T-helper 22 cell (primary cell): ENCODE results near the gene ABCC11.

Experiments
- DNase-seq: peaks from one replicate; pipeline ENCODE4 v3.0.0-alpha.2; 2020; ENCODE audit warnings: low read depth

The ABCC11 gene

DNA sequence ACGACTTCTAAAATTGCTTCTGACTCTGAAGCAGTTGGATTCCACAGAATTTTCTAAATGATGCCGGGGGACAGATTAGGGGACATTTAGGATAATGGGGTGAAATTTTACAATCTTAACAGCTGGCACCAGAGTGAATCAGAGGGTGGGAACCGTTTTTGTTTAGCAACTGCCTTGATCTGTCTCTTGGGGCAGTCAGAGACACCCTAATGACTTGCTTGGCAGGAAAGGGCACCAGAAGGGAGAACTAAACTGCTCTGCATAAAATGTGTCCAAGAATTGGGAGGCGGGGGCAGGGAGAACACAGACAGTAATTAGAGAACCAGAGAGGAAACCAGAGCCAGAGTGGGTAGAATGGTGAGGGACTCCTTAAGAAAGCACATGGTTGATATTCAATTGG, 85.4 kb downstream of the ABCC11 start:
- DNase-seq = no peak

DNA sequence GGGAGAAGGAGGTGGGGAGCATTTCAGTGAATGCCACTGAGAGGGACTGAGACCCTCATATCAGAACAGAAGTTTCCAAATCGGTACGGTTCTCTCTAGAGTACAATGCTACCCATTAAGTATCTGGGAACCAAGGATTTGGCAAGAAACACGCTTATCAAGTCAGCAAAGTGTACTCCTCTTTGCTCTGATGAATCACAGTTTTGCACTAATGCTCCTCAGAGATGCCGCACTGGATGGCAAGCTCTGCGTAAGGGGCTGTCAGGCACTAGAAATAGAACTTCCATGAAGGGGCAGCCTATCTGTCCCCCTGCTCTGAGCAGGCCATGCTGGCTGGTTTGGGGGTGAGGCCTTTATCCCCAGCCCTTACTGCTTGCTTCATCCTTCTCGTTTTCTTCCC, 86.8 kb downstream of the ABCC11 start:
- no peak for DNase-seq

DNA sequence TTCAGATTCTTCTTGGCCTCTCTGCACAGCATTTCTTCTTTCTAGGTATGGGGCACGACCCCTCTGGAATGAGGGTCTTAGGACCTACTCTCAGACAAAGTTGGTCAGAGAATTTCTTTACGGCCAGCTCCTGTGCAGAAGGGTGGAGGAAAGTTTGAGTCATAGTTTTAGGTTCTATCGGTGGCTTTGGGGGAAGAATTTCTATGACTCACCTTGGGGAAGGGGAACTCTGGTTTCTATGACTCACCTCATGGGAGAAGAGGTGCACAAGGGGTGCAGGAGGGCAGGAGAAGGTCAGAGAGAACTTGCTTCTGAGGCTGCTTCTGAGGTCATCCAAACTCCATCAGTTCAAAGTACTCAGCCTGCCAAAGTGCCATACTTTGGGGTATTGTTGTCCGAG, 89.0 kb downstream of the ABCC11 start:
- no peak for DNase-seq

DNA sequence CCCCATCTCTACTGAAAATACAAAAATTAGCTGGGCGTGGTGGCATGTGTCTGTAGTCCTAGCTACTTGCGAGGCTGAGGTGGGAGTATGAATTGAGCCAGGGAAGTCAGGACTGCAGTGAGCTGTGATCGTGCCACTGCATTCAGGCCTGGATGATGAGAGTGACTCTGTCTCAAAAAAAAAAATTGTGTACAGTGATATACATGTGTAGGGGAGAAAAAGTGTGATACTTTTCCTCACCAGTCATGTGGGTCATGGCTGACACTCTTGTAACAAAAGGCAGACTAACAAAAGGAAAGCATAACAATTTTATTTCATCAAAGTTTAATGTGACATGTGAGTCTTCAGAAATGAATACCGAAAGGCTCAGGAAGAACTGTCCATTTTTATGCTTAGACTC, 89.5 kb downstream of the ABCC11 start:
- DNase-seq = no peak

DNA sequence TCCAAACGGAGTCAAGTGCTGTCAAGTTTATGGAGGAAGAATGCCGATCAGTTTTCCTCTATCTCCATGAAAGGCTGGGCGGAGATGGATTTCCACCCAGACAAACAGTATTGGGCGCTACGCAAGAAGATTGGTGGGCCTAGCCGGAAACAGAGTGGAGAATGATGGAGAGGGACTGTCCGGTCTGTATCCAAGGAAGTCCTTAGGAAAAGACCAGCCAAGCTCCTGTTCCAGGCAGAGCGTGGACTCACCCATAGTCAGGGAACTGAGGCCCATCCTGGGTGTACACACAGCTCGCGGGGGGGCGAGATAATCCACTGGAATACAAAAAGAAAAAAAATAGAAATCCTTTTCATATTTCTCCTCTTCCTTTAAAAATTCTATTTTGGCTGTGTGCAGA, 90.0 kb downstream of the ABCC11 start:
- no peak for DNase-seq

DNA sequence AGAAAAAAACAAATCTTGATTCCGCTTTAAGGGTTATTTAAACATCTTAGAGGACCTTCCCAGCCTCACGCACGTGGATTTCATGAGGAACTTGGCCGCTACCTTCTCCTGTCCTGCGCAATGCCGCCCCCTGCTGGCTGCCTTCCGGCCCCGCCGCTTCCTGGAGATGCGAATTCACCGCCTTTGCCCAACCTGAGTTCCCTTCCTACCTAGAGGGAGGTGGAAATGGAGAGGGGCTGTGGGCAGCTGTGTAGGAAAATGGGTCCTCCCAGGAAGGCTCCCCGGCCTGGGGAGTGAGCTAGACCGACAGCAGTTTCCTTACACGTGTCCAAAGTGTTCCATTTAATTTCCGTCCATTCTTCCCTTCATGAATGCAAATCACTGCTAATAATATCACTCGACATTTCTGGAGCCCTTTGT, 90.5 kb downstream of the ABCC11 start:
- peak; percentile 32 for DNase-seq

DNA sequence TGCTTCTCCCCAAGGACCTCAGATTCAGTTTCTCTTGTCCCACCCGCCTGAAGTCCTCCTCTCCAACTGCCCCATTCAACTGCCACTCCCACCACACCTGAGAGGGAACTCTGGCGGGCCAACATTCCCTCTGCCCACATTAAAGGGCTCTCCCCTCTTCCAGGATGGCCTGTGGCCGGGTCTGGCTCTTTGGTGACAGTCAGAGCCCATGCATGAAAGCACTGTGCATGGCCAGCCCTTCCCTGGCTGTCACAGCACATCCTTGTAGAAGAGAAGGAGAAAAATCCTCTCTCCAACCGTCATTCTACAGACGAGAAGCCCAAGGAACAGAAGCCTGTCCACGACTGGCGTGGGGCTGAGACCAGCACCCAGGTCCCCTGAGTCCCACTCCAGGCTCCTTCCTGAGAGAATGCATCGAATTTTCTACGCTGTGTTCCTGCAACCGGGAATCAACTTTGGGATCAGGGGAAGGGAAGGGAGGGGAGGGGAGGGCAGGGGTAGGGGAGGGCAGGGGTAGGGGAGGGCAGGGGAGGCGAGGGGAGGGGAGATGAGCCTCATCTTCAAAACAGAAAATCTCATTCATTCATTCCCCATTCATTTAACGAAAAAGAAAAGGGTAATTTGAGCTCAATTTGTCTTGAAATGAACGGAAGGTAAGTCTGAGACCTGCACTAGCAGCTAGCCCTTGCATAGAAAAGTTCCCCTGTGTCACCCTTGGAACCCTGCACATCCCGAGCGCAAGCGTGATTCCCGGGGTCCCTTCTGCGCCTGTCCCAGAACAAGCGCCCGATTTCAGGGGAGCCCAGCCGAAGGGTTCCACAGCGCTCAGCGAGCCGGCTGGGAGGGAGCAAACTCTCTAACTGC, 91.2 kb downstream of the ABCC11 start, which contains the start of gene ABCC12:
ABCC12 (minus strand) TSS at position 68 of the 864 bp plus-strand sequence. CDS start 9,569 bp downstream, outside the sequence.
- DNase-seq = no peak

DNA sequence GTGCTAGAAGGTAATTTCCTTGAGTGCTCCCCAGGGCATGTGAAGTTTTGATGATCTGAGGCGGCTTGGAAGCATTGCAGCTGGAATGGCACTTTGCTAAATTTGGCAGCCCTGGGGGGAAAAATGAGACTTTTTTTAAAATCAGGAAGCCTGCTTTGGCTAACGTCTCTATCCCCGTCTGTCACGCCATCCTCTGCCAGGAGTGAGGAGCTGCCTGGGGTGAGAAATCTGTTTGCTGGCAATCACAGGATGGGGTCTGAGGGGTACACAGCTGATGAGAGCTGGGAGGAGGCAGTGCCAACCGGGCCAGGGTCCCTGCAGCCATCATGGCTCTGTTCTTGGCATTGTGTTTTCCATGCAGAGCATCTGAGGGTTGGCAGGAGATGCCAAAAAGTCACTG, 93.6 kb downstream of the ABCC11 start:
- no peak for DNase-seq

DNA sequence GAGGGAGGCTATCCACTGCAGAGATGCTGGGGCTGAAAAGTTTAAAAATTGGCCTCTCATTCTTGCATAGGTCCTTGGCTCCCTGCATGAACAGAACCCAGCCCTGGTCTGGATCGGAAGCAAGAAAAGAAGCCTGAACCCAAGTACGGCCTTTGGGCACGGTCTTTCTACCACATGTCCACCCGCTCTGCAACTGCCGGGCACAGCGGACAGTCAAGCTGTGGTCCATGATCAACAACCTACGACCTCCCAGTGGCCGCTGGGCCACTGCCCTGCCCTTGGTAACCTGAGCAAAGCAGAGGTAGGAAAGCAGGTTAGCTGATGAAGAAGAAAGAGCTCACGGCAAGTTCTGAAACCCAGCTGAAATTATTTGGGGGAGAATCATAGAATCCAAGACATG, 95.1 kb downstream of the ABCC11 start:
- no peak for DNase-seq

DNA sequence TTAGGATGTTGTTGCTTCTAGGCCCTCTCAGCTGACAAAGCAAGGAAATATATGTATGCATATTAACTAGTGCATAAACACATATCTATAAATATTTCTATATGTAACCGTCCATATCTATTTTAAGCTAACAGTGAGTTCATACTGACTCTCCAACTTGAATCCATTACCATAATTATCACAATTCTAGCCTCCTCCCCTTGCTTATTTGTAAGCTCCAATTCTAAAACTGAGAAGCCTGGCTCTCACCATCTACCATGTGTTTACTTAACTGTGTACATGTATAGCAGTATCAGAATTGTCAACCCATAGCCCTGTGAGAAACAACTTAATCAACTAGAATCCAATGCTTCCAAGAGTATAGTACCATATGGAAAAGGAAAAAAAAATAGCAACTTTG, 96.6 kb downstream of the ABCC11 start:
- DNase-seq = no peak

DNA sequence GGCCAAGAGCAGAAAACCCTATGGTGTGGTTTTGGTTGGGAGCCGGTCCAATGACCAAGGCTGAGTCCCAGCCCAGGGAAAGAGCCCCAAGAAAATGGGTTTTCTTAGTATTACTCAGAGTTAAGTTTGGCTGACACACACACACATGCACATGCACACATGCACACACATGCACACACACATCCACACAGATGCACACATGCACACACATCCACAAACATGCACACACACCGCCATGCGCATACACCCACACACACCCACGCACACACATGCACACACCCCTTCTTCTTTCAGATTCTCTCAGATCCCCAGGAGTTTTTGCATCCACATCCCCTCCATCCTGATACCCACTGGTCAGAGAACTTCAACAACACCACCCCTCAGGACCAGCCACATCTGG, 100.6 kb downstream of the ABCC11 start:
- DNase-seq = no peak

DNA sequence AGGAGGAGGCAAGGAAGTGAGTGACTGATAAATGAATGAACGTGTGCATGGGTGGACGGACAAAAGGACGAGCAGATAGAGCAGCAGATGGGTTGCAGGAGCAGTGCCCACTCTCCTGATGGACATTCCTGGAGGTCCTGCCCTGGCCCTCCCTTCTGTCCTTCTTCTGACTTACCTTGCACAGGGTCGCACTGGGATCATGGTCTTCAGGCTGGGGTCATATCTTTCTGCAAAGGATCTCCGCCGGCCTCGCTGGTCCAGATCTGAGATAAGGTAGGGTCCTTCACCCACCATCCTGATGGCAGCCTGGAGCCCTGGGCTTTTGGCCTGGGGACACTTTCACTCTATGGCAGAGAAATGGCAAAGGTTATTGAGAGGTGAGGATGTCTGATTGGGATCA, 101.2 kb downstream of the ABCC11 start:
- no peak for DNase-seq

DNA sequence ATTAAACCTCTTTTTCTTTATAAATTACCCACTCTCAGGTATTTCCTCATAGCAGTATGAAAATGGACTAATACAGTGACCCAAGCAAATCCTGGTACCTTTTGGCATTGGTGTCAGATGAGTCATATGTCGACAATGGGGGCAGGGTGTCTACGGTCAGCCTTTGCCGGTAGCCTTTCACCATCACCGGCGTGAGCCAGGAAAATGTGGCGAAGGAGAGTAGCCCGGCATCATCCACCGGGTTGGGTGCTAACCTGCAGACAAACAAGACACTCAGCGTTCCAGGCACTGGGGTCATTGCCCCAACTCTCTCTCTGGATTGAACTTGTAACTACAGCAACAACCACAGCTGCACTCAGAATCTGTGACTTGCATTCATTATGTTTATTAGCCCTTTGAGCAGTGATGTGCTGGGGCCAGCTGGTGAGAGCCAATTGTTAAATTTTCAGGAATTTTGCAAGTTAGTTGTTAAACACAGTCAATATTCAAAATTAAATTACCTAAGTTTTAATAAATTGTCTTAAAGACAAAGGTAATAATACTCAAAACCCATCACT, 103.4 kb downstream of the ABCC11 start:
- no peak for DNase-seq

DNA sequence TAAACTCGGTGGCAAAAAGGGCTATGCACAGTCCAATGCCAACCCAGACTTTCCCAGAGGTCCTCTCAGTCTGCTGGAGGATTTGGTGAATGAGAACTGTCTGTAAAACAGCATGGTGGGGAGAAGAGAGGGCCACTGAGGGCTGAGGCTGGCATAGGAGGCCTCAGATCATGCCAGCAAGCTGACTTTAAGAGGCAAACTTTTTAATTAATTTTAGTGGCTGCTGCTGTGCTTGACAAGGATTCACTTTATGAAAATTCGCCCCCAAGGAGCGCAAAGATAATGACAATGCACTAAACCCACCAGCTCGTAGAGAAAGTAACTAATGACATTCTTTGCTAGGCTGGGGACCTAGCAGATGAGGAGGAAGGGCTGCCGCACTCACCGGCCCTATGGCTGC, 106.5 kb downstream of the ABCC11 start:
- DNase-seq = no peak

DNA sequence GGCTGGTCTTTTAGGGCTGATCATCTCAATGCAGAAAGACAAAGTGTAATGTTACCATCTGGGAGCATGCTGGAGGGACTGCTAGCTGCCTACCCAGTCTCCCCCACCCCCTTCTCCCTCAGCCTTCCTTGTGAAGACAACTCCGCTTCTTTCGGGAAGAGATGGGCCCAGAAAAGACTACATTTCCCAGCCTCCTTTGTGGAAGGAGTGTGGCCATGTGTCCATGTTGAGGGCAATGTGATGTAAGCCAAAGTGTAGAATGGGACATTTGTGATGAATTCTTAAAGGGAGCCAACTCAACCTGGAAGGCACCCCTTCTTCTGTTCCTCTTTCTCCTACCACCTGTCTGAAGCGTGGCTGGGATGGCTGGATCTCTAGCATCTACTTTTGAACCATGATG, 107.8 kb downstream of the ABCC11 start:
- DNase-seq = no peak

DNA sequence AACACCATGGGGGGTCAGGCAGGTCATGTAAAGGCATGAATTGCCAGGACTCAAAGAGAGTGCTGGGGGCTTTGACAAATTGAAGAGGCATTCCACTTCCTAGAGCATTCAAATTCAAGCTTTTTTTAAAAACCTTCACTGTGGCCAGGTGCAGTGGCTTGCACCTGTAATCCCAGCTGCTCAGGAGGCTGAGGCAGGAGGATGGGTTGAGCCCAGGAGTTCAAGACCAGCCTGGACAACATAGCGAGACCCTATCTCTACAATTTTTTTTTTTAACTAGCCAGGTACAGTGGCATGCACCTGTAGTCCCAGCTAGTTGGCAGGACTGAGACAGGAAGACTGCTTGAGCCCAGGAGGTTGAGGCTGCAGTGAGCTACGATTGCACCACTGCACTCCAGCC, 108.8 kb downstream of the ABCC11 start:
- no peak for DNase-seq

DNA sequence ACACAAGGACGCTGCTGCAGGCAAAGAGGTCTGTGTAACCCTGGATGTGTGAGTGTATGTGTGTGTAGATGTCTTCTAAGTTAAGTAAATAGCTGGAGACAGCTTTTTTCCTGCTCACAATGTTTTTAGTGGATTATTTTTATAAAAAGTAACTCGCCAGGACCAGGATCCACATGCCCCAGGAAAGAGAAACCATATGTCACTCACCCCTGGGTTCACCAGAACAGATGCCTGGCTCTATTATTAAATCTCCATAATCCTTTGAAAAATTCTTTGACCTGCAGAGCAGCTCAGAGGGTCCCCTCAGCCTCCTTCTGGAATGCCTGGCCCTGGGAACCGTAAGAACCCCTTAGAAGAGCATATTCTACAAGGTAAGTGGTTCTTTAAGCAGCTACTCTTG, 109.5 kb downstream of the ABCC11 start:
- no peak for DNase-seq

DNA sequence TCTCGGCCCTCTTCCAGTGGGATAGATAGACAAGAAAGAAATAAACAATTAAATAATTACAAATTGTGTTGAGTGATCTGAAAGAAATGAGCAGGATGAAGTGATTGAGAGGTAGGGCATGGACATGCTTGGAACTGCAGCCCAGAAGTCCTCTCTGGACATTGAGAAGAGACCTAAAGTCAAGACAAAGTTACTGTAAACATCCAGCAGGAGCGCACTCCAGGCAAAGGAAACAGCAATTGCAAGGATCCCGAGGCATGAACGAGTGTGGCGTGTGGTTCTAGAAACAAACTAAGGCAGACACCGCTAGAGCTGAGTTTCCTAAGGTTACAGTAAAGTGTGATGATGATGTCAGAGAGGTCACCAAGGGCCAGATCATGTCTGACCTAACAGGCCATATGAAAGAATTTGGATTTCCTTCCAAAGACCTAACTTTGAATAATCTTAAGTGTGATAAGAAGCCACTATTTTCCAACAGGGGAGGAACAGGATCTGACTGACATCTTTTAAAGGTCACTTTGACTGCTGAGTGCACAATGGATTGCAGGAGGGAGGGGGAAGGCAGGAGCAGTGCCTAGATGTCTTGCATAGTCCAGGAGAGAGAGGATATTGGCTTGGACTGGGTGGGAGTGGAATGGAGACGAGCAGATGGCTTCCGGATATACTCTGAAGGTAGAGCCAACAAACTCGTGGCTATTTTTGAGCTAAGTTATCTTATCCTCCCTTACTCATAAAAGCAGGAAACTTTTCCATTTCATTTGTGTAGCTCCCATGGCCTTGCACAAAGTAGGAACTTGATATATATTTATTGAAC, 110.6 kb downstream of the ABCC11 start:
- no peak for DNase-seq

DNA sequence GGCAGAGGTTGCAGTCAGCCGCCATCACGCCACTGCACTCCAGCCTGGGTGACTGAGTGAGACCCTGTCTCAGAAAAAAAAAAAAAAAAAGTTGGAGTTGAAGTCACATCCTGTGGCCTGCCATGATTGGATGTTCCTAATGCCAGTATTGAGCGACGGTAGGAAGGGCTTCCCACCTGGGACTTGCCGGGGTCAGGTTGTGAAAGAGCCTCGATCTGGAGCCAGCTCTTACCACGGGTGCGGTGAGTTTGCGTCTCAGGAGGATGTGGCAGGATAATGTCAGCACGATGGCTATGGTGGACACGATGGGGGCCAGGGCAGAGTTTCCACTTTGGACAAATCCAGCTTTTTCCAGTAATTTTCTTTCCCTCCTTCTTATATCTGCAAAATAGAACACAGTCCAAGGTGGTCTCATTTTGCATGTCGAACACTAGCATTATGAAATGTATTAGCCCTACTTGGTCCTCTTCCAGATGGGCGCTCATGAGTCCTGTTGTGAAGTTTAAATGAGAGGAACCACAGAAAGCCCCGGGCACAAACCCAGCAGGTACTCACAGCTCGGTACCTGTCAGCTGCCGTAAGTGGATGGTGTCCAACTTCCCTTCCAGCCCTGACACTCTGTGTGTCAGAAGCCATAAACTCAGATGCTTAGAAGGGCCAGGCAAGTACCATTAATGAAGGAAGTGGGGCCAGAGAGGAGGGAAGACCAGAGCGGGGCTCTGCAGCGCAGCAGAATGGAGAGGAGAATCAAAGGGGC, 113.7 kb downstream of the ABCC11 start:
- DNase-seq = no peak

DNA sequence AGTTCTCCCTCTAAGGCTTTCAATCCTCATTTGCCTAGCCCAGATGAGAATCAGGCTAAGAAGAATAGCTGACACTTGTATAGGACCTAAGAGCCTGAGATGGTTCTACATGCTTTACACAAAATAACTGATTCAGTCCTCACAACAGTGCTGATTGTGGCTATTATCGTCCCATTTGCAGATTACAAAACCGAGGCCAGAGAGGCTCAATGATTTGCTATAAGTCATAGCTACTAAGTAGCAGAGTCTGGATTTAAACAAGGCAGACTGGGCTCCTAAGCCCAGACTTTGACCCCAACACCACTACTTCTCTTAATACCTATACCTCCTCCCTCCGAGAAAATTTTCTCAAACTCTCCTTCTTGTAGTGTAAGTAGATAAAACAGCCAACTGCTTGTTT, 114.6 kb downstream of the ABCC11 start:
- no peak for DNase-seq

DNA sequence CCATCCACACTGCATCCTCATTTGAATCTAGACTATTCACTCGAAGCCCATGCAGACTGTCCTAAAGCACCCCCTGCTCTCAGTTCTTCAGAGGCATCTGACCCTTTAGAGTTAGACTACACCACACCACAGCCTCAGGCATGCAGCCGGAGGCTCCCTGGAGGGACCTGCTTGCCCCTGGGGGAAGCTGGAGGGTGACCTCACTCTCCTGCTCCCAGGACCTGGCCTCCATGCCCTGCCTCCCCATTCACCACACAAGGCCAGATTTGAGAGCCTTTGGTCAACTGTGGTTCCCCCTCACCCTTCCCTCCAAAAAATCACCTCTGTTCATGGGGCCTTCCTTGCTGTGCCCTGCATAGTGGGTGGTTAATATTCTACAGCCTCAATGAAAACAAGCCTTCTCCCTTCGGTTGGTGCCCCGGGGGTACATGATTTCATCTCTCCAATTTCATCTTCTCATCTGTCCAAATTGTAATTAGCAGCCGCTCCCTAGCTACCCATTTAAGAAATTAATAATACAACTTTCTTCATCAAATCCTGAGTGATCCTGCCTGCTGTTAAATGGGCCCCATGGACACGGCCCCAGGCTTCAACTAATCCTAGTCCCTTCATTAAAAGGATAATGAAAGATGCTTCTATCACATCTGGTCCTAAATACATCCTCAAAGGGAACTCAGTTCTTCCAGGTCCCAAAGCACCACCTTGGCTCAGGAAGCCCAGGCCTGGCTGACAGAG, 116.0 kb downstream of the ABCC11 start:
- DNase-seq = no peak

DNA sequence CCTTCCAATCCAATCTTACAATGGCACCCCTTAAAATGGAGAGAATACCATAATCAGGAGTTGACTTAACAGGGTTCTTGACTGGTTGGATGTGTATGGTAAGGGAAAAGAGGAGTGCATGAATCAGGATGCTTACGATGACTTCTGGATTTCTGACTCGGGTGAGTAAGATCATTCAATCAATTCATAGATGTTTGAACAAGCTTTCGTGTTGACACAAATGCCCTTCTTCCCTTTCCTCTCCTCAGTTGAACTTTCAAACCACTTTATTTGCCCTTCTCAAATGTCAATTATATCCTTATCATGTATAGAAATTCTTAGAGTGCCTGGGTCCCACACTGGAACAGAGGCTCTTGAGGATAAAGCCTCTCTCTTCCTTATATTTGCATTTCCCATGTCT, 117.4 kb downstream of the ABCC11 start:
- no peak for DNase-seq
